GM21423 (cell line): ENCODE measurements around the gene HTRA3.

Experiments
- ATAC-seq: cut with Tn5 transposase; IDR thresholded peaks from one replicate; pipeline ENCODE4 v1.9.1; 2021; ENCODE audit warnings: mild to moderate bottlenecking, moderate library complexity; ENCODE audit not compliant: unreplicated experiment

The HTRA3 gene

DNA sequence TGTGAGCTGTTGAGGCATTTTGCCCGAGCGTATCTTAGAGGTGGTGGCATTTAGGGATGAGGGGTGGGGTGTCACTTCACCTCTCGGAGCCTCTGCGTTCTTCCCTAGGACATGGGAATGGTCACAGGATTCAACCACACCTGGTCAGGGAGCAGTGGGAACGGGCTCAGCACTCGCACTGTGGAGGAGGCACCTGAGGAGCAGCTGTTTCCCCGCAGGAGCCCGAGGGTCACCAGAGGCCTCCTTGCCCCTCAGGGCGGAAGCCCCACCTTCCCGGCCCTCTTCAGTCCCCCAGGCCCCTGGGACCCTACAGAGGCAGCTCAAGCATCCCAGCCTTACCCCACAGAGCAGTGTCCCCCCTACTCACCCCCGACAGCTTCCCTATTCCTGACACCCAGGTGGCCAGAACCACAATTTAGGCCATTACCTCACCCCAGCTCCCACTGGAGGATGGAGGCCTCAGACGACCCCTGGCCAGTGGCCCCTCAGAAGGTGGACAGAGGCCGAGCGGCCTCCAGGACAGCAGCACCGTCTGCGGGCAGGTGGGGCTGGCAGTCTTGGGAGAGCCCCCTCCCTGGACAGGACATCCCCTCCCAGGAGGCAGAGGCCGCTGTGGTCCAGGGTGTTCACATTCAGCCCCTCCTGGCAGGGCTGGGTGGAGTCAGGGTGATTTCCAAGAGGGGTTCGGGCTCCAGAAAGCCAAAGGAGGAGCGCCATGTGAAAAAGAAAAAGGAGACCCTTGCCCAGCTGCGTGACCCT, 4.2 kb upstream of the HTRA3 start:
- no peak for ATAC-seq

DNA sequence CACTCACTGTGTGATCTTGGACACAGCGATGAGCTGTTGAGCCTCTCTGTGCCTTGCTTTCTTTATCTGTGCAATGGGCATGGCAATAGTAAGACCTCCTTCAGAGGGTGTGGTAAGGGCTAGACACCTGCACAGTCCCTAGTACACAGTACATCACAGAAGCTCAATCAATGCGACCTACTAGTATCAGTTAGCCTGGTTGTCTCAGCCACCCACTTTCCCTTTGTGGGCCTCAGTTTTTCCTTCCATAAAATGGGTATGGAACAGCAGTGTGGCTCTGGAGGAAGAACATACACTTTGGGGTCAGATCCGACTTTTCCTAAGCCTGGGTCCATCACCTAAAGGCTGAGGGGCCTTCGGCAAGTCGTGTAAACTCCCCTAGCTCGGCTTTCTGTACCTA, 3.5 kb upstream of the HTRA3 start:
- no peak for ATAC-seq

DNA sequence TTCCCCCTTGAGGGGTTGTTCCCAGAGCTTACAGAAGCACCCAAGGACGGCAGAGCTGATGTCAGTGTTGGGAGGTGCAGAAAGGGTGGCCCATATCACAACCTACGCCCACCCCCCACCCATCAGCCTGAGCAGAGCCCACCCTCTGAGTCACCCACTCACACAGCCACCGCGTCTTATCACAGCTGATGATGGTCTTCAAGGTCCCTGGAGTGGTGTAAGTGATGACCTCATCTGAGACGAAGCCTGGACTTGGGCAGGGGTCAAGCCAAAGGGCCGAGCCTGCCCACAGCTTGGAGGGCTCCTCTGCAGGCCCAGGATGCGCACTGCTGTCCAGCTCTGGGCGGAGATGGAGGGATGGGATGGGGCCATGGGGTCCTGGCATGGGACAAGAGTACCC, 3.0 kb upstream of the HTRA3 start:
- no peak for ATAC-seq

DNA sequence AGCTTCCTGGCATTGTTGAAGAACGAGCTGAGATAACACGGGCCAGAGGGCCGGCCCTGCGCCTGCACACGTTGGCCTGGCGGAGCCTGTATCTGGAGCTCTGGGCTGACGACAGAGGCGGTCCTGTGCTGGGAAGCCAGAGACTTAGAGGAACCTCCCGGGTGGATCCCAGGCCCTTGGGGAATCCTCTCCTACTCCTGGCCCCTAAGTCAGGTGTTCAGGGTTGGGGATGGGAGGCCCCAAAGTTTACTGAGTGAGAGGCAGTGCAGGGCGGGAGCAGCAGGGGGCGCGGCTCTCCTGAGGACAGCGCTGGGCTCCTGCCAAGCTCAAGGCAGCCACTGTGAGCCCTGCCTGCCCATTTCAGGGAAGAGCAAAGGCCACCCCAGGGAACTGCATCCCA, 2.5 kb upstream of the HTRA3 start:
- ATAC-seq, result peak; percentile 58

DNA sequence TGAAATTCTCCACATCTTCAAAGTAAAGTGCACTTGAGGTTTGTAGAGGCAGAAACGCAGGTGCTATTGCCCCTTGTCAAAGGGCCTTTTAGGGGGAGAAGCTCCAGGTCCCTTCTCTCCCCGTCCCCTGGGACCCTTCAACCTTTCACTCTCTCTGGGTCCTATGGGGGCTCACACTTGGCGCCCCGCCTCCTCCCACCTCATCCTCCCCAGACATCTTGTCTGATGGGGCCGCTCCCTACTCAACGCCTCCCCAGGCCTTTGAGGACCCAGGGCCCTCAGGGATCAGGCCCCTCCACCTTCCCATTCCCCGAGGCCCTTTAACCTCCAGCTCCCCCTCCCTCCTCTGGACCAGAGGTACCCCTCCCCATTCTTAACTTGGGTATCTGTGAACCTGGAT, 1.3 kb upstream of the HTRA3 start:
- ATAC-seq, result no peak

DNA sequence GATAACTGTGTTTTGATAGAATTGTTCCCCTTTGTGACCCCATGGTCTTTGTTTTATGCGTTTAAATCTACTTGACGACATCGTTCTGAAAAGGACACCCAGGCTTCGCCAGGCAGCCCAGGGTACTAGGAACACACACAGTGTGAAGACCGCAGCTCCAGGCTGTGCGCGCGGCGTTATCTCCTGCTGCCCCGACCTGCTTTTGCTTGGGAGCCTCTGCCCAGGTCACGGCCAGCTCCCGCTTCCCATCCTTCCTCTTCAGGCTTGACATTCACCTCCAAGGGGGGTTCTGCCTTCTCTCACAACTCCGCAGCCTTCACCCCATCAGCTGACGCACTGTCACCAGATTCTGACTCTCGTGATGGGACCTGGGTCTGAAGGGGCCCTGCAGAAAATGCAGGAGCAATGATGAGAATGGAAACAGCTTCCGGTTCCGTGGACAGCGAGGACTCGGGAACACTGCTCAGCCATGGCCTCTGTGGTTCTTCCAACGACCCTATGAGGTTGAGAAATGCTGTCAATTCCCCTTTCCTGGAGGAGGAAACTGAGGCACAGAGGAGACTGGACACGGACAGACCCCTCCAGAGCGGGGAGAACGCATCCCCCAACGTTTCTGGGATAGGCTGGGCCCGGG, 536 bp upstream of the HTRA3 start:
- no peak for ATAC-seq

DNA sequence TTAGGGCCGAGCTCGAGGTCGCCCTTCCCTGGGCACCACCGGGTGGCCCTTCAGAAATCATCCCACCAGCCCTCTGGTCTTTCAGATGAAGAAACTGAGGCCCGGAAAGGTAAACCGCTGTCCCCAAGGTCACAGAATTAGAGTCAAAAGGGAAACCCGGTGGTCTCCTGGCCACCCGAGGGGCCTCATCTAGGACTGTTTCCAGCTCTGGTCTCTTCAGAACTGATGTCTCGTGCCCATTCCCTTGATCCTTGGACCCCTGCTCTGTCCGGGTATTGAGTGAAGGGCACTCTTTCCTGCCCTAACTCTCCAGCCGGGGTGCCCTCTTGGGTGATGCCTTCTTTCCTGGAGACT, 841 bp downstream of the HTRA3 start:
- ATAC-seq, result no peak

DNA sequence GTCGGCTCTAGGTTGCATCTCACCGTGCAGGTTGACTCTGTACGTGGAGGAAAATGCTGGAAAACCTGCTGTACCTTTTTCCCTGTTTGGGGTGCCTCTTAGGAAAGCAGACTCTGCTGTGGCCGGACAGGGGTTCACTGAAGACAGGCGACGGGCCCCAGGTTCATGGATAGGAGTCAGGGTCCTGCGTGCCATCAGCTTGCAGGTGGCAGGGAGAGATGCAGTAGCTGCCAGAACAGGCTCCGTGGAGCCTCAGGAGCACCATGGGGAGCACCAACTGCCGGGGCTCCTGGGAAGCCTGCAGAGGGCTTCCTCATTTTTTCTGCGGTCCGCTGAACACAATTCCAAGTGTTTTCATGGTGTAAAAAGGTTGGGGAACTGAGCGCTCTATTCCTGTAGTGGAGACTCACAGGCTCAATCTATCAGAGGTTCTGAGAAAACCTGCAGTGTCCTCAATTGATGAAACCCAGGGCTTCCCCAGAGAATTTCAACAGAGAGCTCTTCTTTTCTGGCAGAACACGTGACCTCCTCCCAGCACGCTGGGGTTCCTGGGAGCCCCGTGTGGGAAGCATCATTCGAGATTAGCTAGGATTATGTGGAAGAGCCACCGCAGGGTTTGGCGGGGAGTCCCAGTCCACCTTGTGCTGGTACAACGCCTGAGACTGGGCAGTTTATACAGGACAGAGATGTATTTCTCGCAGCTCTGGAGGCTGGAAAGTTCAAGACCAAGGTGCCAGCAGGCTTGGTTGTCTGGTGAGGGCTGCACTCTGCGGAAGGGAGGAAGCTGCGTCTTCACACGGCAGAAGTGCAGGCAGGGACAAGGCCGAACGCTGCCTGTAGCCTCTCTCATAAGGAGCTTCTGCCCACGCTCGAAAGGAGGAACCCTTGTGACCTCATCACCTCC, 1.6 kb downstream of the HTRA3 start:
- no peak for ATAC-seq

DNA sequence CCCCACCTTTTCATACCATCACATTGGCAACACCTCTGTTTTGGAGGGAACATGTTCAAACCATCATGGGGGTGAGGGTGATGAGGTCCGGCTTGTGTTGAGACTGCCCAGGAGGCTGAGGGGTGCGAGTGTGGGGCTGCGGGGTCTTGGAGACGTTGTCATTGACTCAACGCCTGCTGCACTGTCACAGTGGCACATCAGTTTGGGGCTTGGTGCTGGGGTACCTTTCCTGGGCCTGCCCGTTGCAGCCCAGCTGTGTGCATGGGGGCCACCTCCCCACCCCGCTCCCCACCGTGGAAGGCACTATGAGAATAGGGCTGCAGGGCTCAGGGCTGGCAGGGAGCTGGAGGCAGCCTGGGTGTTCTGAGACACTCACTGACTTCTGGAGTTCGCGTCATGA, 2.3 kb downstream of the HTRA3 start:
- no peak for ATAC-seq

DNA sequence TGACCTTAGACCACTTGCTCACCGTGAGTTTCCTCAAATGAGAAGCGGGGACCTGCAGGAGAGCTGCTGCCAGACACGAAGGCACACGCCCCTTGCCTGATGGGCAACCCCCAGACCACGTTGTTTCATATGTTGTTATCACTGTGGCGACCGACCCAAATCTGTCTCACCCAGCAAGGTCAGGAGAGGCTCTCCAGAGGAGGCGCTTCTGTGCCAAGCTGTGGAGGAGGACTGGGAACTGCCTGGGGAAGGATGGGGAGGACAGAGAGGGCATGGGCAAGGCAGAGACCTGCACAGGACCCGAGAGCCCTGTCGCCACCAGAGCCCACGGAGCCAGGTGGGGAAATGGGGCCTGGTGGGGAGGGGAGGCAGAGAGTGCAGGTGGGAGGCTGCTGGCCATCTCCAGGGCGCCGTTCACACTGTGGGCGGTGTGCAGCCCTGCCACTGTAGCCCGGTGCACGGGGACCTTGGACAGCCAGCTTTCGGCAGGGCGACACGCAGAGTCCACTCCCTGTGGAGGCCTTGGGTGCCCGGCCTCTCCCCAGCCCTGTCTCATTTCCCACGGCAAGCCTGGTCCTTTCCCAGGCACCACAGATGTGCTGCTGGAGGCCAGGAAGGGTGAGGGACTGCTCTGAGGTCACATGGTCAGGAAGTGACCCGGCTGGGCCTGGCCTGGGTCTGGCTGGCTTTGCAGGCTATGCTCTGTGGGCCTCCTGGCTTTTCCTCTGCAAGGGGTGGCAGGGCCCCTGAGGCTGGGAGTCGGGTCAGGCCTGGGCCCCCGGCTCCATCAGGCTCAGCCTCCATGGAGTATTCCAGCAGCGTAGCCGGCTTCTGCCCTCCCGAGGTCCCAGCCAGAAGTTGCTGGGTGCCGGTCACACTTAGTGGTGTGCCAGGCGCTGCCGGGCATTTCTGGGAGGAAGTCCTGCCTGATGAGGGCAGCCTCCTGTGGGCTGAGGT, 3.2 kb downstream of the HTRA3 start:
- ATAC-seq, result no peak

DNA sequence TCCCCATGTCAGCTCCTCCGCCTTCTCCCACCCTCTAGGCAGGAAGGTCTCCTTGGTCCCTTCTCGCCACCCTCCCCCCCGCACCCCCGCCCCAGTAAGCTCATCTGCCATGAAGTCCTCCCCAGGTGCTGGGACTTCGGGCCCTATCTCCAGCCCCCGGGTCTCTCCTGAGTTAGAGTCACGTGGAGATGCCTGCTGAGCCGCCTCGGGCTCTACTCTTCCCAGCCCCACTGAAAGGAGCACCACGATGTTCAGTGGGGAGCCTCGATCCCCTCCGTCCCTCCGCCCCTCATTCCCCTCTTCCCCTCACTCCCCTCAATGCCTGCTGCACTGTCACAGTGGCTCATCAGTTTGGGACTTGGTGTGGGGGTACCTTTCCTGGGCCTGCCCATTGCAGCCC, 3.9 kb downstream of the HTRA3 start:
- no peak for ATAC-seq

DNA sequence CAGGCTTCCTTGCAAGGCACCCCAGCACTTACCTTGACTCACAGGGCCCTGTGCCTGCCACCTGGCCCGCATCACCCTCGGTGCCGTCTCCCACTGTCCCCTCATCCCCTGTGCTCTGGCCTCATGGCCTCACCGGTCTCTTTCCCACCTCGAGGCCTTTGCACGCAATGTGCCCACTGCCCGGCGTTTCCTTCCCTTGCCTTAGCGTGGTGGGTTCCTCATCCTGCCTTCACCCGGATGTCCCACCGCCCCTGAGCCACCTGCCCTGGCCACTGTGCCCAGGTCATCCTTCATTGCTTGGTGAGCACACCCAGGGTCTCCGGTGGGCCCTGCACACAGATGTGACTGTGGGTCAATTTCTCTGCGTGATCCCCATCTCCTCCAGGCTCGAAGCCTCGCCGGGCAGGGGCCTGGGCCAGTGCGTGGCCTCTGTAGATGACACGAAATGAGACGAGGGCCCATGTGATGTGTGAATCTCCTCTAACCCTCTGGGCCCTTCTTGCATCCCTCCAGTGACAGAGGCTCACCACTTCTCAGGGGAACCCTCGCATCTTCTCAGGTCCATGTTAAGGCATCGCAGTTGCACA, 4.6 kb downstream of the HTRA3 start:
- ATAC-seq, result no peak

DNA sequence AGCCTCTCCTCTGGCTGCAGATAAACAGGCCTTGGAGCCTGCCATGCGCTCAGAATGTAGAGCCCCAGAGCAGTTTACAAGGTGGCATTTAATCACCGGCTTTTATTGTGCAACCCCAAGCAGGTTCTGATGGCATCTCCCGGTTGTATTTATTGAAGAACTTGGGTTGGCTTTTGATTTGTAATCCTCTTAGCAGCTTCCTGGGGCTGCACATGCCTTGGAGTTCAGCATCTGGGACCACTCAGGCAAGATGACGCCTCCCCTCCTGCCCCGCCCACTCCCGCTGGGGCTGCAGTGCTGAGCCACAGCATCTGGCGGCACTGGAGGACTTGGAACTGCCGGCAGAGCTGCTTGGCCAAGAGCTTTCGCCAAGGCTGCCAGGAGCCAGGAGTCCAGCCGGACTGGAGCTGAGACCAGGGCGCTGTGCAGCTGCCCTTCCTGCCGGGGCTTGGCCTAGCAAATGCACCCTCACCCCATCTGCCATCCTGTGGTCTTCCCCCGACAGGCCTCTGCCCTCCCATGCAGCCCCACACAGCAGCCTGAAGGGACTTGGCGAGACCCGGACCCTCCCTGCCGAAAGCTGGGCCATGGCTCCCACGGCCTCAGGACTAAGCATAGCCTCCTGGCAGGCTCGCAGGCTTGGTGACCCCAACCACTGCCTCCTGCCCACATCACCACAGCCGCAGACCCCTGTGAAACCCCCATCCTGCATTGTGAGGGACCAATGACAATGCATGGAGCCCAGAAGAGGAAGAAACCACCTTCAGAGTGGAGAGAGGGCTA, 5.4 kb downstream of the HTRA3 start:
- ATAC-seq, result no peak

DNA sequence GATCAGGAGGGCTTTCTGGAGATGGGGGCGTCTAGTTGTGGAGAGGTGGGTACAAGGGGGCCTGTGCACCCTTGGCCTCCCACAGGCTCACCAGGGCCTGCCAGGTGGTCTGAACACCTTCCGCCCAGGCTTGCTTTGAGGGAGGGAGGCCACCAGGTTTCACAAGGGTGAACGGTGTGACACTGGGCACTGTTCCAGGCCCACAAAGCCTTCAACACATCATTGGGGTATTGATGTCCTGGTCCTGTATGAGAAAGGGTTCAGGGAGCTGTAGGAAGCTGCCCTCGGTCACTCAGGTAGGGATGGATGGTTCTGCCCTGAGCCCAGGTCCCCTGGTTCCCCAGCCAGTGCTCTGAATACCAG, 6.0 kb downstream of the HTRA3 start:
- no peak for ATAC-seq

DNA sequence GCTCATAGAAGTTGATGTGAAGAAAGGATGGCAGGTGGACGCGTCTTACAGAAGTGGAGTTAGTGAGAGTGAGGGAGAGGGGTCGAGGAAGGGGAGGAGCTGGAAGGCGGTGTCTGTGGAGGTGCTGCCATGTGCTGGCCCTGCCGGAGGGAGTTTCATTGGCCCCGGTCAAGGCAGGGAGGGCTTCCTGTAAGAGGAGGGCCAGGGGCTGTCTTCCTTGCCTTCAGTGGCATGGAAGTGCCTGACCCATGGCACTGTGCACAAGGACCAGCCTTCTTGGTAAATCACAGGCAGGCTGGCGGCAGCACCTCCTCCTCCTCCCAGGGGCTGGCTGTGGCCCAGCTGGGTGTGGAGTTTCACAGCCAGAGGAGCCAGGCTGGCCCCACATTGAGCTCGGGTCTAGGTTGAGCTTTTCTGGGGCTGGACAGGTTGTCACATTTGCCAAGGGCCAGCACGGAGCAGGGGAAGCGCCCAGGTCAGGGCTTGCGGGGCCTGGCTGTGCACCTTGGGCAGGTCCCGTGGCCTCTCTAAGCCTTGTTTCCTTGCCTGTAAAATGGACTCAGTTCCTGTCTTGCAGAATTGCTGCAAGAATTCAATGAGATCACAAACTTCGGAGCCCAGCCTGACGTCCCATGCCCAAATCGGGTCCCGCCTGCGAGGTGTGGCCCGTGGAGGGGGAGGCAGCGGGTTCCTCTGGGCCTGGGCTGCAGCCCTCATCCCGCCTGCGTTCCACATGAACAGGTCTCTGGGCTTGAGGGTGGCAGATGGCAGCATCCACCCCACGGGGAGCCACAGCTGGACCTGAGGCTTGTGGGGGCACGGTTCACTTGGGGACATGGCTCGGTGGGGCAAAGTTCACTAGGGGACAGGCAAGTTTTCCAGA, 7.0 kb downstream of the HTRA3 start:
- no peak for ATAC-seq

DNA sequence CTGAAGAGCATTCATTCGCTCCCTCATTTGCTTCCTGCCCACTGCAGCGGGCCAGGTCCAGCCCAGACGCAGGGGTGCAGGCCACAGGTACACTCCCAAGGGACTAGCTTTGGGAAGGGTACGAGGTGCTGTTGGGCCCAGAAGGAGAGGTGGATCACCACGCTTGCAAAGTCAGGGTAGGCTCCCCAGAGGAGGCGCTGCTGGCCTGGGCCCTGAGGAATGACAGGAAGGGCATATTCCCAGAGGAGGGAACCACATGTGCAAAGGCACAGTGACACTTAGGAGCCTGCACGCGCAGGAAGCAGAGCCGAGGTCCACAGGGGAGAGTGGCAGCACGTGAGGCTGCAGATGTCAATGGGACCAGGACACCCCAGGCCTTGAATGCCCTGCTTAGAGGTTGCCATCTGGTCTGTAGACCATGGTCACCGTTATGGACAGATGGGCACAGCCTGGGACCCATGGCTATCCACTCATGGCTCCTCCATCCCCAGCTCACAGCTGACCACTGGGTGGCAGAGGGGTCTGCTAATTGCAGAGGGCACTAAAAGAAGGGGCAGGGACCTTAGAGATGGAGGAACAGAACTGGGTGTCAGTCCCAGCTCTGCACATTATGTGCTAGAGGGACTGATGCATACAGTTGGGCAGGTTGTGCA, 7.9 kb downstream of the HTRA3 start:
- ATAC-seq, result no peak

DNA sequence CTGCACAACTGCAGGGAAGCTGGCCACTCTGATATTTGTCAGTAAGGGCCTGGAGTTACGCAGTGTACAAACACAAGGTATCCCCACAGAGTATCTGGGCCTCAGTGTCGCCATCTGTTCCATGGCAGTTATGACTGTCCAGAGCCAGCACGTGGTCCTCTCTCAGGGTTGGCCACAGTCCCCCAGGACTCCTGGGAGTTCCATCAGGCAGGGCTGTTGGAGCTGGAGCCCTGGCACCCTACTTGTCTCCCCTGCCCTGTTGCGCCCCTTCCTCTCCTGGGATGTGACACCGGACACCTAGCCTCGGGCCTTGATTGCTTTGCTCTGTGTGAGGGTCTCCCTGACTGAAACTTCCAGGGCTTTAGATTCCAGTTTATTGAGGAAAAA, 8.4 kb downstream of the HTRA3 start:
- ATAC-seq, result no peak
